ENCODE data around the gene DPP3. TPM values are rescaled to one million over a fixed set of nuclear protein-coding genes. Genes with fewer than 3 reads are reported as not detected.
"Not testable (repeated sequence)": the region's sequence is repeated elsewhere in the genome, so short reads cannot be mapped to it uniquely, and the experiment has no call there.

The DPP3 gene
- total RNA-seq, 1 donor from 2014 or later, result 32.9 TPM

GRCh38 chr11:66457826-66458225, 22.4 kb upstream of the DPP3 start:
- no peaks in the 10 kb centered on the region for H3K36me3 Mint-ChIP-seq (ENCODE audit: unreplicated experiment)
- no peak for TF ChIP-seq CTCF (IDR thresholded peaks at IDR 0.05)
- DNase-seq (ENCODE audit: extremely low spot score, unreplicated experiment), result no peak
- H3K4me1 Mint-ChIP-seq (ENCODE audit: unreplicated experiment), result no peaks in the 10 kb centered on the region
- peaks cover 23% of the 10 kb centered on the region for H3K27me3 Mint-ChIP-seq (ENCODE audit: unreplicated experiment)
- no peak overlapping the region for H3K4me3 Mint-ChIP-seq (ENCODE audit: unreplicated experiment)
- H3K9me3 Mint-ChIP-seq (ENCODE audit: unreplicated experiment), result peaks cover 2% of the 10 kb centered on the region
- no peak overlapping the region for H3K27ac Mint-ChIP-seq (ENCODE audit: unreplicated experiment)

GRCh38 chr11:66459138-66459778, 21.0 kb upstream of the DPP3 start:
- TF ChIP-seq CTCF (IDR thresholded peaks at IDR 0.05), result no peak
- H3K4me3 Mint-ChIP-seq (ENCODE audit: unreplicated experiment), result no peak overlapping the region
- H3K27ac Mint-ChIP-seq (ENCODE audit: unreplicated experiment), result no peak overlapping the region
- H3K4me1 Mint-ChIP-seq (ENCODE audit: unreplicated experiment), result no peaks in the 10 kb centered on the region
- H3K9me3 Mint-ChIP-seq (ENCODE audit: unreplicated experiment), result peaks cover 4% of the 10 kb centered on the region
- no peaks in the 10 kb centered on the region for H3K36me3 Mint-ChIP-seq (ENCODE audit: unreplicated experiment)
- DNase-seq (ENCODE audit: extremely low spot score, unreplicated experiment), result no peak
- H3K27me3 Mint-ChIP-seq (ENCODE audit: unreplicated experiment), result peaks cover 18% of the 10 kb centered on the region

- Mint-ChIP-seq H3K27ac (ENCODE audit: unreplicated experiment) (no peak overlapping the region), H3K4me1 (ENCODE audit: unreplicated experiment) (peaks cover 4% of the 10 kb centered on the region), H3K36me3 (ENCODE audit: unreplicated experiment) (no peaks in the 10 kb centered on the region), H3K27me3 (ENCODE audit: unreplicated experiment) (peaks cover 8% of the 10 kb centered on the region), H3K9me3 (ENCODE audit: unreplicated experiment) (peaks cover 4% of the 10 kb centered on the region), H3K4me3 (ENCODE audit: unreplicated experiment) (no peak overlapping the region)
- no peak for TF ChIP-seq CTCF (IDR thresholded peaks at IDR 0.05)
- DNase-seq (ENCODE audit: extremely low spot score, unreplicated experiment), result no peak
Observed at GRCh38 chr11:66462010-66462409, 18.2 kb upstream of the DPP3 start.

- DNase-seq (ENCODE audit: extremely low spot score, unreplicated experiment), result no peak
- H3K27ac Mint-ChIP-seq (ENCODE audit: unreplicated experiment), result no peak overlapping the region
Observed at GRCh38 chr11:66462911-66463310, 17.3 kb upstream of the DPP3 start.

GRCh38 chr11:66464116-66464515, 16.1 kb upstream of the DPP3 start:
- H3K27ac Mint-ChIP-seq (ENCODE audit: unreplicated experiment); H3K36me3 Mint-ChIP-seq (ENCODE audit: unreplicated experiment); H3K9me3 Mint-ChIP-seq (ENCODE audit: unreplicated experiment); H3K27me3 Mint-ChIP-seq (ENCODE audit: unreplicated experiment); DNase-seq (ENCODE audit: extremely low spot score, unreplicated experiment); H3K4me3 Mint-ChIP-seq (ENCODE audit: unreplicated experiment): not testable (repeated sequence)
- H3K4me1 Mint-ChIP-seq (ENCODE audit: unreplicated experiment), result peaks cover 15% of the 10 kb centered on the region

More at GRCh38 chr11:66462911-66463310, 17.3 kb upstream of the DPP3 start:
- peaks cover 4% of the 10 kb centered on the region for H3K9me3 Mint-ChIP-seq (ENCODE audit: unreplicated experiment)
- no peaks in the 10 kb centered on the region for H3K36me3 Mint-ChIP-seq (ENCODE audit: unreplicated experiment)
- peaks cover 10% of the 10 kb centered on the region for H3K4me1 Mint-ChIP-seq (ENCODE audit: unreplicated experiment)
- no peak overlapping the region for H3K4me3 Mint-ChIP-seq (ENCODE audit: unreplicated experiment)
- peaks cover 8% of the 10 kb centered on the region for H3K27me3 Mint-ChIP-seq (ENCODE audit: unreplicated experiment)
- no peak for TF ChIP-seq CTCF (IDR thresholded peaks at IDR 0.05)

Data from osteocyte (in vitro differentiated cells).